Endothelial cell of umbilical vein (primary cell): ENCODE results near the gene TSSK6. TPM values are rescaled to one million over a fixed set of nuclear protein-coding genes. Genes with fewer than 3 reads are reported as not detected.

Experiments used
- BruUV-seq: library from RNA; stranded (reverse); fragments of 400-500 nt; replicated peaks from 2 replicates; lab custom pipeline; 2021; lab: Mats Ljungman, UMichigan
- CTCF ChIA-PET: fragments of 300-600, 350-600 bp; sonication (Branson Sonifier 250); formaldehyde crosslinking; loops from one replicate; lab custom pipeline; 2021; ENCODE audit warnings: antibody characterized with exemption, inconsistent platforms; lab: Charles Lee
- POLR2A ChIA-PET: fragments of 300-600, 350-600 bp; sonication (Branson Sonifier 250); formaldehyde crosslinking; loops from one replicate; lab custom pipeline; 2021; ENCODE audit warnings: antibody characterized with exemption, inconsistent platforms; lab: Charles Lee
- DNase-seq: peaks from one replicate; pipeline ENCODE4 v3.0.0-alpha.2; 2011; ENCODE audit warnings: low read depth, low spot score
- FAIRE-seq: peaks from 2 replicates; lab custom pipeline; 2011; peaks lifted over from hg19 to GRCh38; lab: Jason Lieb, UNC
- H2AFZ ChIP-seq: 2 replicates; pipeline ENCODE4 v1.6.0; 2012; ENCODE audit warnings: low read depth, low read length, control low read depth, inconsistent platforms
- H3K27ac ChIP-seq: 2 replicates; pipeline ENCODE4 v1.5.1; 2011; ENCODE audit warnings: low read depth, mild to moderate bottlenecking, control low read depth, low read length, moderate library complexity; ENCODE audit not compliant: insufficient read depth
- H3K27me3 ChIP-seq, 2 experiments: 2 replicates each; pipeline versions ENCODE4 v1.6.0 to v1.6.1; 2011; ENCODE audit warnings: low read length in 2 of 2, mixed read lengths in 1 of 2; ENCODE audit not compliant: control insufficient read depth in 2 of 2, insufficient read depth in 2 of 2
- H3K36me3 ChIP-seq, 2 experiments: 2 replicates in 1 of 2; 3 replicates in 1 of 2; pipeline ENCODE4 v1.5.1; 2011; ENCODE audit warnings: low read length in 2 of 2, mild to moderate bottlenecking in 1 of 2, moderate library complexity in 1 of 2; ENCODE audit not compliant: control insufficient read depth in 2 of 2, insufficient read depth in 2 of 2; ENCODE audit errors: extremely low read depth in 1 of 2
- H3K4me1 ChIP-seq: 3 replicates; pipeline ENCODE4 v1.5.1; 2011; ENCODE audit warnings: mild to moderate bottlenecking, low read length; ENCODE audit not compliant: control insufficient read depth, insufficient read depth; ENCODE audit errors: extremely low read depth
- H3K4me2 ChIP-seq: 2 replicates; pipeline ENCODE4 v1.6.1; 2011; ENCODE audit warnings: low read length, control low read depth, mixed read lengths; ENCODE audit not compliant: insufficient read depth
- H3K4me3 ChIP-seq, 3 experiments: fragments of 200-600 bp in 1 of 3; sonication (generic), shearing (Covaris generic) in 1 of 3; replicated peaks in 1 of 3; 2 replicates each; pipeline ENCODE4 v1.5.1; 2011 to 2016; ENCODE audit warnings: control low read depth in 3 of 3, low read length in 3 of 3, mild to moderate bottlenecking in 2 of 3, inconsistent platforms in 1 of 3, low read depth in 1 of 3, moderate library complexity in 1 of 3; ENCODE audit not compliant: insufficient read depth in 1 of 3
- H3K79me2 ChIP-seq: 2 replicates; pipeline ENCODE4 v1.6.0; 2012; ENCODE audit warnings: low read length, inconsistent platforms; ENCODE audit not compliant: control insufficient read depth, insufficient read depth
- H3K9ac ChIP-seq: replicated peaks from 2 replicates; pipeline ENCODE3; 2011; ENCODE audit warnings: low read length, control low read depth; ENCODE audit not compliant: insufficient read depth; ENCODE audit errors: extremely low read depth
- H3K9me1 ChIP-seq: replicated peaks from 3 replicates; pipeline ENCODE4 v1.6.0; 2011; ENCODE audit warnings: mild to moderate bottlenecking, low read length; ENCODE audit not compliant: control insufficient read depth, insufficient read depth; ENCODE audit errors: extremely low read depth
- H3K9me3 ChIP-seq: replicated peaks from 2 replicates; pipeline ENCODE4 v1.5.1; 2012; ENCODE audit warnings: low read length, inconsistent platforms; ENCODE audit not compliant: control insufficient read depth, insufficient read depth
- H4K20me1 ChIP-seq: replicated peaks from 2 replicates; pipeline ENCODE3; 2011; ENCODE audit warnings: mild to moderate bottlenecking, low read length; ENCODE audit not compliant: control insufficient read depth, insufficient read depth; ENCODE audit errors: extremely low read depth
- FOS ChIP-seq: IDR thresholded peaks from 2 replicates; pipeline ENCODE4 v1.6.1; 2011; ENCODE audit warnings: mild to moderate bottlenecking, low read length, moderate library complexity, borderline replicate concordance; ENCODE audit not compliant: insufficient read depth
- MAX ChIP-seq: IDR thresholded peaks from 2 replicates; pipeline ENCODE4 v1.6.1; 2011; ENCODE audit not compliant: insufficient read depth, insufficient read length
- dilution Hi-C: fragments of 300-500 bp; cut with MboI; formaldehyde crosslinking; loops from one replicate; pipeline ENCODE4 v1.15.0; 2019; ENCODE audit warnings: low sequenced_read_pairs; ENCODE audit not compliant: extremely low pct_ligation_motif_present
- intact Hi-C: fragments of 100-400 bp; cut with micrococcal nuclease; formaldehyde crosslinking; loops from one replicate; pipeline ENCODE4 v1.10.0; 2022
- polyA plus RNA-seq, 4 experiments: library from polyadenylated mRNA; depleted of rRNA in 3 of 4; stranded (reverse) in 3 of 4; unstranded in 1 of 4; fragments of >200 nt; gene quantifications; 2 replicates each; pipeline versions ENCODE4 v1.2.1 to v1.2.3, GENCODE V29; 2011 to 2012; ENCODE audit warnings: missing spikeins in 1 of 4
- total RNA-seq: library from RNA; stranded (reverse); gene quantifications from 2 replicates; pipeline ENCODE4 v1.2.3, GENCODE V29; 2021

Gene TSSK6
- total and polyA plus RNA-seq, 2 donors (not counting 3 experiments of a cell fraction or from before 2014, with no cell fraction given): 0.76 to 0.82 TPM

GRCh38 chr19:19520989-19521388 lies 5.6 kb upstream of the TSSK6 start:
- Histone ChIP-seq H2AFZ (no peak overlapping the region), H3K79me2 (peaks cover 26% of the 10 kb centered on the region)

DNA sequence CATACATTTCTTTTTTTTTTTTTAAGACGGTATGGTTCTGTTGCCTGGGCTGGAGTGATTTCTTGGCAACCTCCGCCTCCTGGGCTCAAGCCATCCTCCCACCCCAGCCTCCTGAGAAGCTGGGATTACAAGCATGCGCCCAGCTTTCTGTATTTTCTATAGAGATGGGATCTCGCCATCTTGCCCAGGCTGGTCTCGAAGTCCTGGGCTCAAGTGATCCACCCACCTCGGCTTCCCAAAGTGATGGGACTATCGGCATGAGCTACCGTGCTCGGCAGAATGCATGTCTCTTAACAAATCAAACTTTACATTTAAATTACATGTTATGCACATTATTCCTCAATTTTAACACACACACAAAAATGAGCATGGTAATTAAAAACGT lies 1.9 kb upstream of the TSSK6 start:
- Histone ChIP-seq H3K79me2 (peaks cover 26% of the 10 kb centered on the region), H2AFZ (no peak overlapping the region), H4K20me1 (no peaks in the 10 kb centered on the region), H3K4me2 (no peak overlapping the region), H3K9me1 (no peaks in the 10 kb centered on the region), H3K9me3 (no peaks in the 10 kb centered on the region), H3K4me3 (no peak overlapping the region), H3K4me1 (peaks cover 11% of the 10 kb centered on the region), H3K27me3 (no peaks in the 10 kb centered on the region), H3K36me3 (peaks cover 3 to 4% of the 10 kb centered on the region in 2 experiments), H3K27ac (no peak overlapping the region), H3K9ac (no peak overlapping the region)
- ChIA-PET POLR2A (no interaction called here), CTCF (no interaction called here)
- intact Hi-C loops (no loop called here), dilution Hi-C loops (no loop called here)
- no TSS peak for BruUV-seq
- TF ChIP-seq FOS (no peak), MAX (no peak)
- FAIRE-seq (no peak), DNase-seq (no peak)

More at GRCh38 chr19:19520989-19521388, 5.6 kb upstream of the TSSK6 start:
- Histone ChIP-seq H3K4me2 (no peak overlapping the region), H3K9me1 (no peaks in the 10 kb centered on the region), H3K27me3 (no peaks in the 10 kb centered on the region), H3K9me3 (no peaks in the 10 kb centered on the region), H3K4me3 (no peak overlapping the region), H3K36me3 (peaks cover 3 to 4% of the 10 kb centered on the region in 2 experiments), H3K27ac (no peak overlapping the region), H3K4me1 (peaks cover 6% of the 10 kb centered on the region), H3K9ac (no peak overlapping the region), H4K20me1 (no peaks in the 10 kb centered on the region)
- intact Hi-C loops: no loop called here
- POLR2A ChIA-PET: no interaction called here
- DNase-seq: no peak
- dilution Hi-C loops: no loop called here
- FAIRE-seq: no peak
- TF ChIP-seq MAX: no peak
- CTCF ChIA-PET: no interaction called here
- BruUV-seq: no TSS peak
